Stomach (tissue), 9 donors: ENCODE results near the gene MTERF1. TPM values are rescaled to one million over a fixed set of nuclear protein-coding genes. Genes with fewer than 3 reads are reported as not detected.

Experiments used
- DNase-seq, 2 donors: peaks; one replicate each; pipeline versions ENCODE4 v3.0.0 to v3.0.0-alpha.2; 2013 to 2019
- H3K27ac ChIP-seq, 5 donors: fragments of 200-600 bp in 4 of 5; sonication (generic) in 4 of 5; one replicate each; pipeline ENCODE4 v1.5.1; 2013 to 2019; ENCODE audit warnings: mild to moderate bottlenecking in 1 of 5, moderate library complexity in 1 of 5
- H3K27me3 ChIP-seq, 3 donors: fragments of 200-600 bp; sonication (generic); one replicate each; pipeline ENCODE4 v1.5.1; 2017 to 2019; ENCODE audit warnings: mixed run types in 1 of 3
- H3K36me3 ChIP-seq, 4 donors: fragments of 200-600 bp; sonication (generic); 1 replicate in 3 of 4; 2 replicates in 1 of 4; pipeline ENCODE4 v1.5.1; 2016 to 2019
- H3K4me1 ChIP-seq, 4 donors: fragments of 200-600 bp; sonication (generic); one replicate each; pipeline ENCODE4 v1.5.1; 2016 to 2019
- H3K4me3 ChIP-seq, 4 donors: fragments of 200-600 bp; sonication (generic) in 3 of 4; one replicate each; pipeline ENCODE4 v1.5.1; 2016 to 2019; ENCODE audit warnings: mild to moderate bottlenecking in 1 of 4
- H3K9me3 ChIP-seq, 4 donors: fragments of 200-600 bp; sonication (generic); one replicate each; pipeline ENCODE4 v1.5.1; 2016 to 2019
- EP300 ChIP-seq: sonication (generic); formaldehyde crosslinking; IDR thresholded peaks from one replicate; pipeline ENCODE4 v1.6.1; 2017; ENCODE audit warnings: antibody characterized with exemption
- POLR2A ChIP-seq, 4 donors: fragments of 450-650 bp; IDR thresholded peaks; one replicate each; pipeline ENCODE4 v1.6.1; 2016; ENCODE audit warnings: antibody characterized with exemption in 4 of 4, control low read depth in 2 of 4, mild to moderate bottlenecking in 1 of 4, moderate library complexity in 1 of 4
- POLR2AphosphoS5 ChIP-seq, 3 donors: sonication (generic); formaldehyde crosslinking; IDR thresholded peaks; one replicate each; pipeline ENCODE4 v1.6.1; 2016; ENCODE audit warnings: antibody characterized with exemption in 3 of 3
- WGBS, 5 donors: extraction: QIAGEN DNeasy Blood & Tissue Kit in 3 of 5; methylation state at CpG; one replicate each; pipeline versions ENCODE4 v1.1.5 to v1.1.7; 2013 to 2018; 5-methylcytosine and 5-hydroxymethylcytosine counted together
- intact Hi-C: fragments of 100-400 bp; cut with DNase I; formaldehyde crosslinking; loops from one replicate; pipeline ENCODE4 v1.15.1; 2023; ENCODE audit warnings: low total_unique reads
- polyA plus RNA-seq, 3 donors: library from polyadenylated mRNA; stranded (reverse); fragments of 200-250 nt; gene quantifications; one replicate each; pipeline ENCODE4 v1.2.3, GENCODE V29; 2013
- total RNA-seq, 5 donors: library from RNA; depleted of rRNA; stranded (reverse); fragments of >200 nt; gene quantifications; one replicate each; pipeline versions ENCODE4 v1.1.0 to v1.2.3, GENCODE V29; 2014 to 2016
- TF ChIP-seq, protein P1 (sequence below), 7 experiments: fragments of 450-650 bp in 4 of 7; fragments of 200-600 bp in 3 of 7; sonication (generic) in 3 of 7; IDR thresholded peaks; one replicate each; pipeline ENCODE4 v1.5.1; 2016 to 2019; ENCODE audit warnings: antibody characterized with exemption in 7 of 7, control low read depth in 2 of 7, mild to moderate bottlenecking in 1 of 7
- donor health status: healthy with polysubstance abuse.
- donor health status: Bipolar disorder and iron deficiency.
- donor health status: healthy.

Gene MTERF1
- total and polyA plus RNA-seq, 8 donors: 1.2 to 19.0 (median 7.8) TPM

DNA sequence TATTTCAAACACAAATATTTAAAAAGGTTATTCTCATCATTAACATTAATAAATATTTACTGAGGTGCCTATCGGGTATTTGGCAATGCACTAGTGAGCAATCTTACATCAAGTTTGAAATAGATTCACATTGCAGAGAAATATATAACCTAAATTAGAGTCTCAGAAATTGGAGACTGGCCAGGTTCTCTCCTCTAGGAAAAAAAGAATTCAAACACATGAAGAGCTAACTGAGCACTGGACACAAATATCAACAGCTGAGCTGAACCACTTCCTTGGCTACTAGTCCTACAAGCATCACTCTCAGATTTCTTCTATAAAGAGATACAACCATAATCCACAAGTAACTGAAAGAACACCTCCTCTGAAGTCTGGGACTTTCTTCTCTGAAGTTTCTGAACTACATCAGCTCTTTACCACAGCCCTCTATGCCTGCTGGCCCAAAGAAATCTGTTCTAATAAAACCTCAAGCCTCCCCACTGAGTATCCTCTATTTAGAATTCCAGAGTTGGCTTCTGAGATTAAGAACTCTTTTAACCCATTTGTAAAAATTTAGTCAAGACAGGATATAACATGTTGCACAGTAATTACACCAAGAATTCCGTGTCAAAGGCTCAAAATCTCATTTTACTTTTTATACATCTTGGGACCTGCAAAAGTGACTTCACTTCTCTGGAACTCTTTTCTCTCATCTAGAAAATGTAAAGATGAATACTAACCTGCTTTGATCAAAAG lies 45.2 kb downstream of the MTERF1 start:
- WGBS, 5 donors: 33 to 54% (median 46%) methylated on average over 2 of the region's 2 CpGs
- Histone ChIP-seq H3K9me3 (no peaks in the 10 kb centered on the region), H3K36me3 (no peaks in the 10 kb centered on the region), H3K27ac (no peak overlapping the region), H3K4me3 (no peak overlapping the region), H3K4me1 (peaks cover 0 to 5% (median 0%) of the 10 kb centered on the region in 4 donors), H3K27me3 (no peaks in the 10 kb centered on the region)
- TF ChIP-seq, protein P1, sequence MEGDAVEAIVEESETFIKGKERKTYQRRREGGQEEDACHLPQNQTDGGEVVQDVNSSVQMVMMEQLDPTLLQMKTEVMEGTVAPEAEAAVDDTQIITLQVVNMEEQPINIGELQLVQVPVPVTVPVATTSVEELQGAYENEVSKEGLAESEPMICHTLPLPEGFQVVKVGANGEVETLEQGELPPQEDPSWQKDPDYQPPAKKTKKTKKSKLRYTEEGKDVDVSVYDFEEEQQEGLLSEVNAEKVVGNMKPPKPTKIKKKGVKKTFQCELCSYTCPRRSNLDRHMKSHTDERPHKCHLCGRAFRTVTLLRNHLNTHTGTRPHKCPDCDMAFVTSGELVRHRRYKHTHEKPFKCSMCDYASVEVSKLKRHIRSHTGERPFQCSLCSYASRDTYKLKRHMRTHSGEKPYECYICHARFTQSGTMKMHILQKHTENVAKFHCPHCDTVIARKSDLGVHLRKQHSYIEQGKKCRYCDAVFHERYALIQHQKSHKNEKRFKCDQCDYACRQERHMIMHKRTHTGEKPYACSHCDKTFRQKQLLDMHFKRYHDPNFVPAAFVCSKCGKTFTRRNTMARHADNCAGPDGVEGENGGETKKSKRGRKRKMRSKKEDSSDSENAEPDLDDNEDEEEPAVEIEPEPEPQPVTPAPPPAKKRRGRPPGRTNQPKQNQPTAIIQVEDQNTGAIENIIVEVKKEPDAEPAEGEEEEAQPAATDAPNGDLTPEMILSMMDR (IDR thresholded peaks at IDR 0.05): no peak
- TF ChIP-seq POLR2AphosphoS5 (IDR thresholded peaks at IDR 0.05) (no peak), EP300 (no peak)
- DNase-seq: no peak
- intact Hi-C loops: no loop called here

DNA sequence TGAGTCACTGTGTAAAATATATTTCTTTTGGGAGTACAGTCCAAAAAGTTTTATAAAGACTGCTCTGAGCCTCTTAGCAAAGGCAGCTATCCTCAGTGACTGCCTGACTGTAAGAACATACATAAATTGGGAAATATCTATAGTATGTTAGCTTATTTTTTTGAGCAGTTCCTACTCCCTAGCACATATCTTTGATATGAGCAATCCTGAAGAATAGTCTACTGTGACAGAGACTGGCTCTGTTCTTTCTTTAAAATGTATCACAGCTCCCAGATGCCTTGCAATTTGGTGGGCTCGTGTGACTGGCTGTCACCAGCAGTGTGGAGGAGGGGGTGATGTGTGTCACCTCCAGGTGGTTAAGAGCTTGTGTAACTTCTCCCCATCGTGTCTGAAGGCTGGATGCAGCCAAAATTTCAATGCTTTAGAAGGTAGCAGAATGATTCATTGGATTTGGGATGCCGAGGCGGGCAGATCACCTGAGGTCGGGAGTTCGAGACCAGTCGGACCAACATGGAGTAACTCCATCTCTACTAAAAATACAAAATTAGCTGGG lies 47.9 kb downstream of the MTERF1 start:
- WGBS, 5 donors: 83 to 89% (median 86%) methylated on average over 7 of the region's 7 CpGs
- TF ChIP-seq POLR2AphosphoS5 (IDR thresholded peaks at IDR 0.05) (no peak), EP300 (no peak), POLR2A (IDR thresholded peaks at IDR 0.05) (no peak)
- TF ChIP-seq, protein P1 (IDR thresholded peaks at IDR 0.05): no peak

DNA sequence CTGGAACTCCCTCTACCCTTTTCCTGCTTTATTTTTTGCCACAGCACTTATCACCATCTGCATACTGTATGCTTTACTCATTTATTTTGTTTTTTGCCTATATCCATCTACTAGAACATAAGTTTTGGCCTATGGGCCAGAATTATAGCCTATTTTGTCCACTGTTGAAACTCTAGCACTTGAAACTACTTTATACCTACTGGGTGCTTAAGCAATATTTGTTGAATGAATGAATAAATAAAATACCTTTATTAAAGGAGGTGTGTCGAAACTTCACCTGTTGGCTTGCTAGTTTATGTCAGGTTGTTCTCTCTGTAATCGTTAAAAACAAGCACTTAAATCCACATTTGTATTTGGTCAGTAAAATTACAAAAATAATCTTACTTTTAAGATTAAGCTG lies 53.3 kb downstream of the MTERF1 start:
- TF ChIP-seq POLR2AphosphoS5 (IDR thresholded peaks at IDR 0.05): no peak
- no peak for TF ChIP-seq POLR2A (IDR thresholded peaks at IDR 0.05)
- TF ChIP-seq, protein P1 (IDR thresholded peaks at IDR 0.05): no peak
- no peak for TF ChIP-seq EP300
- no peaks in the 10 kb centered on the region for H3K9me3 ChIP-seq
- H3K27me3 ChIP-seq: no peaks in the 10 kb centered on the region
- intact Hi-C loops: no loop called here
- no peak overlapping the region for H3K27ac ChIP-seq
- no peak for DNase-seq
- no peak overlapping the region for H3K4me3 ChIP-seq
- WGBS, 5 donors: 81 to 96% (median 86%) methylated on average over 2 of the region's 2 CpGs
- no peaks in the 10 kb centered on the region for H3K36me3 ChIP-seq
- H3K4me1 ChIP-seq: peaks cover 0 to 7% (median 0%) of the 10 kb centered on the region in 4 donors

More for the DNA sequence above, 47.9 kb downstream of the MTERF1 start:
- Histone ChIP-seq H3K27me3 (no peaks in the 10 kb centered on the region), H3K9me3 (no peaks in the 10 kb centered on the region), H3K36me3 (no peaks in the 10 kb centered on the region), H3K27ac (no peak overlapping the region), H3K4me1 (peaks cover 0 to 12% (median 0%) of the 10 kb centered on the region in 4 donors), H3K4me3 (no peak overlapping the region)
- intact Hi-C loops: no loop called here
- DNase-seq: no peak

DNA sequence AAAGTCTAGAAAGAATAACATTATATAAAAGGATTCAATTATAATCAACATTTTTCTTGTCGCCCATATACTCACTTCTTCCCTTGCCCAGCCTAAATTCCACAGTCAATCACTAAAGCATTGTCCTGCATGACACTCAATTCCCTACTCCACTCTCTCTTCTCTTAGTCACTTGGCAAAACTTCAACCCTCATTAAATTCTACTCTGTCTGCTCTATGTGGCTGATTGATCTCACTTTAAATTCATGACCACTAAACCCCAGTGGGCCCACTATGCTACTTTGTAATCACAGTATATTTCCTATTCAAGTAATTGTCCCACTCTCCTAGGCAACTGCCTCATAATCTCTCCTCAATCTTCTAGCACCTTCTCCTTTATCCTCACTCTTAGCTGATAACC lies 54.1 kb downstream of the MTERF1 start:
- TF ChIP-seq POLR2A (IDR thresholded peaks at IDR 0.05) (no peak), EP300 (no peak), POLR2AphosphoS5 (IDR thresholded peaks at IDR 0.05) (no peak)
- TF ChIP-seq, protein P1 (IDR thresholded peaks at IDR 0.05): no peak
- DNase-seq: no peak
- WGBS, 5 donors: 92 to 93% (median 92%) methylated on average over 1 of the region's 1 CpG
- Histone ChIP-seq H3K36me3 (no peaks in the 10 kb centered on the region), H3K27me3 (no peaks in the 10 kb centered on the region), H3K4me1 (peaks cover 0 to 7% (median 0%) of the 10 kb centered on the region in 4 donors), H3K27ac (no peak overlapping the region), H3K4me3 (no peak overlapping the region), H3K9me3 (peaks cover 0 to under 1% (median 0%) of the 10 kb centered on the region in 4 donors)
- intact Hi-C loops: no loop called here
